HG03025 (cell line): Measurements from ENCODE around the gene IDH3G.

Source experiments
- ATAC-seq: cut with Tn5 transposase; IDR thresholded peaks from one replicate; pipeline ENCODE4 v1.9.1; 2021; ENCODE audit warnings: mild to moderate bottlenecking, moderate library complexity; ENCODE audit not compliant: unreplicated experiment, low FRiP score

Gene IDH3G

GRCh38 chrX:153736871-153737441 is 57.2 kb downstream of the IDH3G start:
- no peak for ATAC-seq

- no peak for ATAC-seq
These were observed 57.9 kb downstream of the IDH3G start for GRCh38 chrX:153736071-153736820.
